Measurements from ENCODE around the gene CCN2. TPM values are rescaled to one million over a fixed set of nuclear protein-coding genes. Genes with fewer than 3 reads are reported as not detected.

CCN2 gene
- total RNA-seq (0.81 and 1.0 TPM in 2 replicates), polyA plus RNA-seq (0.58 and 1.3 TPM in 2 replicates), polyA minus RNA-seq (0.60 and 1.4 TPM in 2 replicates)
- 0.89 TPM for total RNA-seq (2013)

GRCh38 chr6:131950767-131951575 is at the start of gene CCN2:
Gene CCN2 (minus strand): TSS chr6:131951372. CDS start chr6:131951172, 200 bp downstream.
- Mint-ChIP-seq H3K27ac (no peak within 1 kb of the TSS), H3K27me3 (peaks cover 54% of the 10 kb centered on the region), H3K4me3 (peak within 1 kb of the TSS; percentile 93), H3K9me3 (ENCODE audit: insufficient read depth) (no peaks in the 10 kb centered on the region), H3K4me1 (peaks cover 25% of the 10 kb centered on the region)
- H3K27ac ChIP-seq (ENCODE audit: low read length in 2 of 2), result no peak within 1 kb of the TSS
- no peaks in the 10 kb centered on the region for H3K36me3 ChIP-seq (replicated peaks in 1 of 2; ENCODE audit: control extremely low read depth in 1 of 2, control insufficient read depth in 1 of 2, extremely low read depth in 1 of 2, insufficient read depth in 2 of 2, low read length in 1 of 2)
- ChIA-PET POLR2A (interaction anchor here (0.5 kb wide), 1 partner anchor 266 kb away, joined by 3 read pairs; no protein-coding TSS in a partner anchor), CTCF (interaction anchor here (0.7 to 2.2 kb wide), 7 partner anchors 9 to 329 kb away, joined by 3 to 11 read pairs (median 4); no protein-coding TSS in a partner anchor)
- 2% methylated on average over 96 of the region's 97 CpGs for WGBS (ENCODE audit: insufficient coverage)
- TF ChIP-seq EZH2 (IDR thresholded peaks at IDR 0.05; ENCODE audit: borderline replicate concordance, insufficient read depth, low read depth, low read length, poor library complexity, severe bottlenecking) (no peak), CTCF (IDR thresholded peaks at IDR 0.05) (peak; percentile 29)
- peak within 1 kb of the TSS; percentile 90 for H3K4me2 ChIP-seq (replicated peaks; ENCODE audit: low read depth, low read length, poor library complexity, severe bottlenecking)
- no peaks in the 10 kb centered on the region for H3K79me2 ChIP-seq (ENCODE audit: control insufficient read depth, insufficient read depth, low read length)
- peak within 1 kb of the TSS; percentile 63 for H3K9ac ChIP-seq (ENCODE audit: low read length)
- ATAC-seq (ENCODE audit: low read depth) (peak; percentile 57), DNase-seq (peak; percentile 57)
- intact Hi-C loops (cut with micrococcal nuclease), result loop anchor here (1.0 to 2.0 kb wide), 2 partner anchors 210 to 267 kb away; no protein-coding TSS in a partner anchor
- peak within 1 kb of the TSS; percentile 77 for H2AFZ ChIP-seq (ENCODE audit: insufficient read depth, low read depth, low read length, poor library complexity, severe bottlenecking)
- peak within 1 kb of the TSS; percentile 15 to 64 (median 57) for H3K4me3 ChIP-seq (ENCODE audit: control extremely low read depth in 1 of 5, extremely low read depth in 1 of 5, insufficient read depth in 1 of 5, low read depth in 2 of 5, low read length in 4 of 5)
- no peaks in the 10 kb centered on the region for H4K20me1 ChIP-seq (ENCODE audit: control insufficient read depth, insufficient read depth, low read length, poor library complexity, severe bottlenecking)
- H3K4me1 ChIP-seq (ENCODE audit: control insufficient read depth in 2 of 2, insufficient read depth in 2 of 2, low read length in 2 of 2), result peaks cover 11 to 12% of the 10 kb centered on the region in 2 donors
- H3K9me3 ChIP-seq (ENCODE audit: control extremely low read depth in 1 of 3, control insufficient read depth in 2 of 3, insufficient read depth in 1 of 3, low read length in 2 of 3), result no peaks in the 10 kb centered on the region
- peaks cover 0 to 19% (median 17%) of the 10 kb centered on the region in 4 experiments for H3K27me3 ChIP-seq (replicated peaks in 1 of 4; ENCODE audit: control extremely low read depth in 1 of 4, control insufficient read depth in 3 of 4, insufficient read depth in 4 of 4, low read length in 3 of 4)

DNA sequence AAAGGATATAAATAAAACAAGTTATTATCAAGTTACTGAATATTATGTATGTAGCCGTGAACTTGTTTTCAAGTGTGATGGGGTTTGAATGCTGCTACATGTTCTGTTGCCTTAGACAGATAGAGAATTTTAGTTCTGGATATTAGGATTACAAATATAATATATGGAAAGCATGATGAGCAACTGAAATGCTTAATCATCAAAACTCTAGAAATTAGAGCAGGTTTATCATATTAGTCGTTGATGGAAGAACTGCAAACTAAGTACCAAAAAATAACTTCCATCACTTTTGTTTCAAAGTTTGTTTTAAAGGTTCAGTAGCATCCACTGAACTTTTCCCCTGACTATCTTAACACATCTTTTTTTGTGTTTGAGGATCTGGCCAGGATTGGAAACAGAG is 49.1 kb upstream of the CCN2 start:
- Histone ChIP-seq H3K4me3 (ENCODE audit: control extremely low read depth in 1 of 5, extremely low read depth in 1 of 5, insufficient read depth in 1 of 5, low read depth in 2 of 5, low read length in 4 of 5) (no peak overlapping the region), H2AFZ (ENCODE audit: insufficient read depth, low read depth, low read length, poor library complexity, severe bottlenecking) (no peak overlapping the region), H3K27me3 (replicated peaks in 1 of 4; ENCODE audit: control extremely low read depth in 1 of 4, control insufficient read depth in 3 of 4, insufficient read depth in 4 of 4, low read length in 3 of 4) (no peaks in the 10 kb centered on the region), H3K27ac (ENCODE audit: low read length in 2 of 2) (peak overlapping the region in 1 of 2 donors; percentile 2), H4K20me1 (ENCODE audit: control insufficient read depth, insufficient read depth, low read length, poor library complexity, severe bottlenecking) (no peaks in the 10 kb centered on the region), H3K36me3 (replicated peaks in 1 of 2; ENCODE audit: control extremely low read depth in 1 of 2, control insufficient read depth in 1 of 2, extremely low read depth in 1 of 2, insufficient read depth in 2 of 2, low read length in 1 of 2) (no peaks in the 10 kb centered on the region), H3K9ac (ENCODE audit: low read length) (no peak overlapping the region), H3K4me2 (replicated peaks; ENCODE audit: low read depth, low read length, poor library complexity, severe bottlenecking) (no peak overlapping the region), H3K9me3 (ENCODE audit: control extremely low read depth in 1 of 3, control insufficient read depth in 2 of 3, insufficient read depth in 1 of 3, low read length in 2 of 3) (peaks cover 5 to 7% (median 5%) of the 10 kb centered on the region in 3 donors), H3K4me1 (ENCODE audit: control insufficient read depth in 2 of 2, insufficient read depth in 2 of 2, low read length in 2 of 2) (peaks cover 10 to 15% of the 10 kb centered on the region in 2 donors), H3K79me2 (ENCODE audit: control insufficient read depth, insufficient read depth, low read length) (no peaks in the 10 kb centered on the region)
- Mint-ChIP-seq H3K4me3 (no peak overlapping the region), H3K4me1 (peaks cover 16% of the 10 kb centered on the region), H3K27me3 (no peaks in the 10 kb centered on the region), H3K27ac (no peak overlapping the region), H3K9me3 (ENCODE audit: insufficient read depth) (peaks cover 4% of the 10 kb centered on the region)
- CTCF ChIA-PET, result no interaction called here
- no peak for TF ChIP-seq EZH2 (IDR thresholded peaks at IDR 0.05; ENCODE audit: borderline replicate concordance, insufficient read depth, low read depth, low read length, poor library complexity, severe bottlenecking)
- TF ChIP-seq CTCF (IDR thresholded peaks at IDR 0.05), result no peak
- intact Hi-C loops (cut with micrococcal nuclease), result no loop called here
- POLR2A ChIA-PET, result no interaction called here
- no peak for ATAC-seq (ENCODE audit: low read depth)
- no CpG with 5 or more reads among the region's 2 CpGs for WGBS (ENCODE audit: insufficient coverage)
- DNase-seq, result no peak

Measured in B cell (primary cell).